A549 treated with Mapracorat at 1 μM for 4 hours (cell line): Measurements from ENCODE around the gene ALKBH5. TPM values are rescaled to one million over a fixed set of nuclear protein-coding genes. Genes with fewer than 3 reads are reported as not detected.

Experiments
- total RNA-seq: library from RNA; stranded (reverse); fragments of 200-300 nt; extraction: Qiagen RNA extraction; gene quantifications from 5 replicates; pipeline ENCODE4 v1.2.3, GENCODE V29; 2022

Gene ALKBH5
- total RNA-seq = 47.1 to 60.1 TPM (median 49.9 TPM) in 5 replicates

GRCh38 chr17:18183334-18184142, at the start of gene ALKBH5:
ALKBH5 (plus strand) TSS chr17:18183828; CDS start chr17:18184244, 416 bp downstream.

DNA sequence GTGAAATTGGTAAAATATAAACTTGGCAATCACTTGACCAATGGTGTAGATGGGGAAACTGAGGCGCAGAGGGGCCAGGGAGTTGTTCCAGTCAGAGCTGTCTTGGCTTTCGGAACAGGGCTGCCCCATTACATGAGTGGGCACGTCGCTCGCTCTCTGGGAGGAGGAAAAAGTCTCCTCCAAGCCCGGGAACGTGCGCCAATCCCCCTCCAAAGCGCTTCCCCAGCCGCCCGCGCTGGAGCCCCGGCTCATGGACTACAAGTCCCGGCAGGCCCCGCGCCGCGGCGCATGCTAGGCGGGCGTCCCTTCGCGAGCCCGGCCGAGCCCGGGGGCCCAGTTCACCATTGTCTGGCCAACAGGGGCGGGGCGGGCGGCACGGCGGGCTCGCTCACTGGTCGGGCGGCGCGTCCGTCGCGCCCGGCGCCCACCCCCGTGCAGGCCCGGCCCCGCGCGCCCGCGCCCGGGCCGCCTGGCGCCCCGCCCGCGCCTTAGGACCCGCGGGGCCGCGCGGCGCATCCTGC, 41.6 kb downstream of the ALKBH5 start, which contains the start of gene LLGL1:
Gene LLGL1 (plus strand): TSS at position 515 of the 521 bp plus-strand sequence. CDS start 48 bp downstream, outside the sequence.

GRCh38 chr17:18258356-18259038, 74.9 kb downstream of the ALKBH5 start, which contains the start of gene FLII:
FLII (minus strand) TSS chr17:18258738; CDS start chr17:18258690, 48 bp downstream.

Other genes with a start within 250 kb of the ALKBH5 start
- 15.4 to 22.8 TPM (median 21.5 TPM) in 5 replicates for gene TOM1L2, start 211.4 kb upstream of the ALKBH5 start, total RNA-seq
- gene DRC3, start 211.0 kb upstream of the ALKBH5 start, total RNA-seq = 1.4 to 3.5 TPM (median 1.9 TPM) in 5 replicates
- gene ATPAF2, start 144.7 kb upstream of the ALKBH5 start, total RNA-seq = 24.7 to 31.8 TPM (median 29.8 TPM) in 5 replicates
- gene GID4, start 144.4 kb upstream of the ALKBH5 start, total RNA-seq = 8.7 to 11.3 TPM (median 10.6 TPM) in 5 replicates
- gene DRG2, start 95.9 kb upstream of the ALKBH5 start, total RNA-seq = 43.5 to 53.5 TPM (median 51.0 TPM) in 5 replicates
- gene MYO15A, start 75.1 kb upstream of the ALKBH5 start, total RNA-seq = 0.06 to 0.86 TPM (median 0.75 TPM) in 5 replicates
- gene LLGL1, start 41.8 kb downstream of the ALKBH5 start, total RNA-seq = 10.8 to 16.8 TPM (median 16.2 TPM) in 5 replicates
- 228 to 260 TPM (median 255 TPM) in 5 replicates for gene FLII, start 74.9 kb downstream of the ALKBH5 start, total RNA-seq
- 6.5 to 12.1 TPM (median 10.1 TPM) in 5 replicates for gene MIEF2, start 76.8 kb downstream of the ALKBH5 start, total RNA-seq
- 30.6 to 40.4 TPM (median 36.3 TPM) in 5 replicates for gene TOP3A, start 131.2 kb downstream of the ALKBH5 start, total RNA-seq
- gene SMCR8, start 131.5 kb downstream of the ALKBH5 start, total RNA-seq = 13.2 to 16.3 TPM (median 14.7 TPM) in 5 replicates
- gene SHMT1, start 179.7 kb downstream of the ALKBH5 start, total RNA-seq = 42.8 to 49.1 TPM (median 47.7 TPM) in 5 replicates
- gene EVPLL, start 193.9 kb downstream of the ALKBH5 start, total RNA-seq = not detected in 5 replicates